Measurements from ENCODE around the gene CAPN14. TPM values are rescaled to one million over a fixed set of nuclear protein-coding genes. Genes with fewer than 3 reads are reported as not detected.

Gene CAPN14
- total RNA-seq, 2 donors from 2014 or later: 0.09 to 0.47 TPM

GRCh38 chr2:31244101-31244500, 26.8 kb upstream of the CAPN14 start:
- DNase-seq: no peak
- no peak for ATAC-seq
- intact Hi-C loops (cut with DNase I, micrococcal nuclease): no loop called here

- intact Hi-C loops (cut with DNase I, micrococcal nuclease): no loop called here
- DNase-seq: no peak
- no peak for ATAC-seq
Measured at GRCh38 chr2:31243053-31243452, 25.7 kb upstream of the CAPN14 start.

DNA sequence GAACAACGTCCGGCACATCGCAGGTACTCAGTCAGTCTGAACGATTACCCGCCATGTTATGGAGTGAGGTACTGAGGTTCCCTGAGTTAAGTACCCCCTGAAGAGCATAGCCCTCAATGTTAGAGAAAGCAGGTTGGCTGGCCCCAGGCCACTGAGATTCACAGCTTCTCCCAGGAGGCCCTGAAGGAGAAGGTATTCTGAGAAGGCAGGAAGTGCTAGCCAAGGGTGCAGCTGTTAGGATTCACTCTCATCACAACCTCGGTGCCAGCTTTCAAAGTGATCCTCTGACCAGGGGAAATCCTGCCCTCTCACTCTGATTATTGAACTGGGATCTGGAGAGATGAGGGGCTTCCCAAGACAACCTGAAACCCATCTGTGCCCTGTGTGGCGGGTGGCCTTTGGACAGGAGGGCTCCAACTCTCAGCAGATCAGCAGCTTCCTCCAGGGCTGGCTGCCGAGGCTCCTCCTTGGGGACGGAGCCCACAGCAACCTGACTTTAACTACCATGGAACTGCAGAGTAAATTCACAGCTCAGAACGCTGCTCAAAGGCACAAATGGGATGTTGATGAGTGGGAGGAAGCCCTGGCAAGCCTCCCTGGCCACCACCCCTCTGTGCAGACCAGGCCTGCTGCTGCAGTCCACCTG, 24.4 kb upstream of the CAPN14 start:
- intact Hi-C loops (cut with DNase I, micrococcal nuclease): no loop called here
- DNase-seq (no peak), ATAC-seq (no peak)

GRCh38 chr2:31240381-31241365, 23.4 kb upstream of the CAPN14 start:
- DNase-seq (no peak), ATAC-seq (no peak)
- intact Hi-C loops (cut with DNase I, micrococcal nuclease): no loop called here

GRCh38 chr2:31239593-31240177, 22.4 kb upstream of the CAPN14 start:
- ATAC-seq (no peak), DNase-seq (peak in 1 of 2 donors; percentile 34)
- intact Hi-C loops (cut with DNase I, micrococcal nuclease): no loop called here

DNA sequence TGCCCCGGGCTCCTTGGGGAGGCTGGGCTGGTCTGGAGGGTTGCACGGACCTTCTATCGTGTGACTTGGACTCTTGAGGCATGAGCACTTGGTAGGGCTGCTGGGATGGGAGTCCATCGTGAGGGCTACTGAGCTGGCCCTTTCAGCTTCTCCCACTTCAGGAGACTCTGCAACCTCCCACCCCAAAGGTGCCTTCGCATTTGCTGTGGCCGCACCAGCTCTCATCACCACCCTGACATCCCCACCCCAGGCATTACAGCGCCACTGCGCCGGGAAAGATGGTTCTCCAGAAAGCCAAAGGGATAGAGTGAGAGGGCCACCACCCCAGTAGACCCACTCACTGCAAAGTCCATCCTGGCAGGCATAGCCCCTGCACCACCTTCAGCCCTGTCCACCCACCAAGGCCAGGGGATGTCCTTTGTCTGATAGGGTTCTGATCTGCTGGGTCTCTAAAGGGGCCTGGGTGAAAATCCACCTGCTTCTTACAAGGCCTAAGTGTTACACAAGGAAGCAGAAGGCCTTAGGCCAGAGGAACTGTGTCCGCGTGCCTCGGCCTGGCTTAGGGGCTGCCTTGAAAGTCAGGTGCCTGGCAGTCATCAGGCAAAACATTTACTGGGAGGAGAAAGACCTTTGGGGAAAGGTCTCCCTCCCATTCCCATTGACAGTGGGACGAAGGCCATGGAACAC, 21.7 kb upstream of the CAPN14 start:
- intact Hi-C loops (cut with DNase I, micrococcal nuclease): no loop called here
- ATAC-seq: no peak

DNA sequence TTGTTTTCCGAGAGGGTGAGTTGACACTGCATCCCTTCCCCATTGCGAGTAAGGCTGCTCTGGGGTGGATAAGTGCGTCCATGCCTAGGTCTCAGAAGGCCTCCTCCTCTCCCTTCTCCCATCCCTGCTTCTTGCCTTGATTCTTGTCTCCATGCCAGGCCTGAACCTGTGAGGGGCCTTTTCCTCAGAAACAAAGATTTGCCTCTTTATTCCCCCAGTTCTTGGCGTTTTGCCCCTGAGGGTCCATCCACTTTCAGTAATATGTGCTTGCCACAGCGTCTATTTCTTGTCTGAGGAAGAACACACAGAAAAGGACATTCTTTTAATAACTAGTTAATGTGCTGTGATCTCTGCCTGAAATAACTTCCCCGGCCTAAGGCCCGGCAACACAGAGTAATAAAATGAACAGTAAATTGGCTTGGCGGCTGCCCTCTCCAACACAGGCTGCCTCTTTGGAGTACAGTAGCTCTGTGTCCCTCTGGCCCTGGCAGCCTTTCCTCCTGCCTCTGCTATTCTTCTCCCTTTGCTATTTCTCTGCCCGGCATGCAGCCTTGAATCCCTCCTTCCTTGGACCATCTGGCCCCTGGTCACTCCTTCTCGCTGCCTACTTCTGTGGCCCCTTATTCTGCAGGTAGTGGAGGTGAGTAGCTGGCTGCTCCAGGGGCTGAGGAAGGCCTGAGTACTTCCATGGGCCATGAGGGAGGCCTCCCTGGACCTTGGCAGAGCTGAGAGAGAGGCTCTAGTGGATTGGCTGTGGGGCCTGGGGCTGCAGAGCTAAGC, 21.0 kb upstream of the CAPN14 start:
- intact Hi-C loops (cut with DNase I, micrococcal nuclease): no loop called here
- no peak for ATAC-seq
- no peak for DNase-seq

More for the DNA sequence above, 21.7 kb upstream of the CAPN14 start:
- no peak for DNase-seq

DNA sequence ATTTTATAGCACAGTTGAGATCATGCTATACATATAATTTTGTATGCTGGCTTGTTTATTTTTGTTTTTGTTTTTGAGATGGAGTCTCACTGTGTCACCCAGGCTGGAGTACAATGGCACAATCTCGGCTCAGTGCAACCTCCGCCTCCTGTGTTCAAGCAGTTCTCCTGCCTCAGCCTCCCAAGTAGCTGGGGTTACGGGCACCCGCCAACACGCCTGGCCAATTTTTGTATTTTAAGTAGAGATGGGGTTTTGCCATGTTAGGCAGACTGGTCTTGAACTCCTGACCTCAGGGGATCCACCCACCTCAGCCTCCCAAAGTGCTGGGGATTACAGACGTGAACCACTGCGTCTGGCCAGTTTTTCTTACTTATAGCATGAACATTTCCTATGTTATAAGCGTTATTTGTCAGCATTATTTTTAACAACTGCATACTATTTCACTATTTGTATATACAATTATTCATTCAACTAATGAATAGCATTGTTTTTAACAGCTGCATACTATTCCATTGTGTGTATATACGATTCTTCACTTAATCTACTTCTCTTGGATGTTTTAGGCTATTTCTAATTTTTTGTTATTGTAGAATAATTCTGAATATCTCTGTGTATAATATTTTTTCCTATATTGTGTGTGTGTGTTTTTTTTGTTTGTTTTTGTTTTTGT, 20.2 kb upstream of the CAPN14 start:
- ATAC-seq: no peak
- intact Hi-C loops (cut with DNase I, micrococcal nuclease): no loop called here
- DNase-seq: no peak

GRCh38 chr2:31236433-31237205, 19.3 kb upstream of the CAPN14 start:
- intact Hi-C loops (cut with DNase I, micrococcal nuclease): no loop called here
- DNase-seq: no peak
- ATAC-seq: no peak

- ATAC-seq (no peak), DNase-seq (no peak)
- intact Hi-C loops (cut with DNase I, micrococcal nuclease): no loop called here
Measured at GRCh38 chr2:31235504-31235902, 18.2 kb upstream of the CAPN14 start.

- DNase-seq: no peak
- ATAC-seq: no peak
- intact Hi-C loops (cut with DNase I, micrococcal nuclease): no loop called here
Measured at GRCh38 chr2:31234683-31235503, 17.6 kb upstream of the CAPN14 start.

GRCh38 chr2:31233741-31234682, 16.7 kb upstream of the CAPN14 start, which contains the start of gene EHD3:
Gene EHD3 (plus strand): TSS chr2:31234152. CDS start chr2:31234622, 470 bp downstream.
- intact Hi-C loops (cut with DNase I, micrococcal nuclease): no loop called here
- DNase-seq: peak; percentile 78 to 82

GRCh38 chr2:31233231-31233630, 15.9 kb upstream of the CAPN14 start:
- DNase-seq (no peak), ATAC-seq (no peak)
- intact Hi-C loops (cut with DNase I, micrococcal nuclease): no loop called here

More at GRCh38 chr2:31233741-31234682, 16.7 kb upstream of the CAPN14 start, which contains the start of gene EHD3:
- ATAC-seq: peak; percentile 97

DNA sequence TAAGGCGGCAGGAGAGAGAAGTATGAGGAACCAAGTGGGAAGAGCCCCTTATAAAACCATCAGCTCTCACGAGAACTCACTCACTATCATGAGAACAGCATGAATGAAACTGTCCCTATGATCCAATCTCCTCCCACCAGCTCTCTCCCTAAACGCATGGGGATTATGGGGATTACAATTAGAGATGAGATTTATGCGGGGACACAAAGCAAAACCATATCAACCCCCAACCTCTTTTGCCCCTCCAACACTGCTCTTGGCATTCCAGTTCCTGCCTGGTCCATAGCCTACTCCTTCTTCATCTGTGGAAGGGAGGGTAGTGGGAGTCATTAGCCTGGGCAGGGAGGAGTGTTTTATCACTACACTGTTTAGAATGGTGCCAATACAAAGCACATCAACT, 15.3 kb upstream of the CAPN14 start:
- intact Hi-C loops (cut with DNase I, micrococcal nuclease): no loop called here
- DNase-seq: no peak

More for the DNA sequence above, 15.3 kb upstream of the CAPN14 start:
- no peak for ATAC-seq

Data from left colon (tissue), 2 donors.